GM12872 (cell line): ENCODE data around the gene TCAP.

Experiments
- TF ChIP-seq, protein P1 (sequence below): IDR thresholded peaks from 3 replicates; pipeline ENCODE4 v1.5.1; 2011; ENCODE audit warnings: low read depth, mild to moderate bottlenecking, low read length, moderate library complexity; ENCODE audit not compliant: insufficient read depth

The TCAP gene, protein sequence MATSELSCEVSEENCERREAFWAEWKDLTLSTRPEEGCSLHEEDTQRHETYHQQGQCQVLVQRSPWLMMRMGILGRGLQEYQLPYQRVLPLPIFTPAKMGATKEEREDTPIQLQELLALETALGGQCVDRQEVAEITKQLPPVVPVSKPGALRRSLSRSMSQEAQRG

GRCh38 chr17:39664581-39665561, at the start of gene TCAP:
Gene TCAP (plus strand): TSS chr17:39665349. CDS start chr17:39665360, 11 bp downstream.
- TF ChIP-seq, protein P1, sequence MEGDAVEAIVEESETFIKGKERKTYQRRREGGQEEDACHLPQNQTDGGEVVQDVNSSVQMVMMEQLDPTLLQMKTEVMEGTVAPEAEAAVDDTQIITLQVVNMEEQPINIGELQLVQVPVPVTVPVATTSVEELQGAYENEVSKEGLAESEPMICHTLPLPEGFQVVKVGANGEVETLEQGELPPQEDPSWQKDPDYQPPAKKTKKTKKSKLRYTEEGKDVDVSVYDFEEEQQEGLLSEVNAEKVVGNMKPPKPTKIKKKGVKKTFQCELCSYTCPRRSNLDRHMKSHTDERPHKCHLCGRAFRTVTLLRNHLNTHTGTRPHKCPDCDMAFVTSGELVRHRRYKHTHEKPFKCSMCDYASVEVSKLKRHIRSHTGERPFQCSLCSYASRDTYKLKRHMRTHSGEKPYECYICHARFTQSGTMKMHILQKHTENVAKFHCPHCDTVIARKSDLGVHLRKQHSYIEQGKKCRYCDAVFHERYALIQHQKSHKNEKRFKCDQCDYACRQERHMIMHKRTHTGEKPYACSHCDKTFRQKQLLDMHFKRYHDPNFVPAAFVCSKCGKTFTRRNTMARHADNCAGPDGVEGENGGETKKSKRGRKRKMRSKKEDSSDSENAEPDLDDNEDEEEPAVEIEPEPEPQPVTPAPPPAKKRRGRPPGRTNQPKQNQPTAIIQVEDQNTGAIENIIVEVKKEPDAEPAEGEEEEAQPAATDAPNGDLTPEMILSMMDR: no peak

- TF ChIP-seq, protein P1: no peak
These were observed 49.7 kb upstream of the TCAP start for GRCh38 chr17:39615434-39615833.

DNA sequence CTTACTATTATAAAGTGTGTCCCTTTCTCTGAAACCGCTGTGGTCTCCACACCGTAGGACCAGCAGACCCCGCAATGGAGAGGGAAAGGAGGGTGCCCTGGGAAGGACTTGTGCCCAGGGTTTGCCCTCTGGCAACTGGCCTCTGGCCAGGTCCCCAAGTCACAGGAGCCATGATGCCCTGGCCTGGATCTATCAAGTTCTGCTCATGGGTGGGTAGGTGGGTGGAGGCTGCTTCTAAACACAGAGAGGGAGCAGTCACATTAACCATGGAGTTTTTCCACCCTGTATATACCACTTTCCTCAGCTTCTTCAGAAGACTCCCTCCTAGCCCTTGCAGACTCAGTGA, 48.1 kb upstream of the TCAP start:
- TF ChIP-seq, protein P1: no peak

- TF ChIP-seq, protein P1: no peak
These were observed 47.5 kb upstream of the TCAP start for GRCh38 chr17:39617446-39618245.

- TF ChIP-seq, protein P1: no peak
These were observed 46.8 kb upstream of the TCAP start for GRCh38 chr17:39618246-39618913.

GRCh38 chr17:39618956-39619785, 46.0 kb upstream of the TCAP start:
- TF ChIP-seq, protein P1: no peak
